Loucy (cell line): ENCODE measurements around the gene TRIM63.

Experiments used
- H2AFZ ChIP-seq: fragments of 200-600 bp; sonication (generic); 2 replicates; pipeline ENCODE4 v1.6.0; 2016; ENCODE audit warnings: antibody characterized with exemption, mild to moderate bottlenecking, low read length, moderate library complexity
- H3F3A ChIP-seq: fragments of 200-600 bp; 2 replicates; pipeline ENCODE4 v1.6.0; 2016; ENCODE audit warnings: antibody characterized with exemption, low read depth, mild to moderate bottlenecking
- H3K27me3 ChIP-seq: fragments of 200-600 bp; sonication (generic); 2 replicates; pipeline ENCODE4 v1.6.1; 2014; ENCODE audit warnings: low read length, mild to moderate bottlenecking; ENCODE audit not compliant: insufficient read depth, poor library complexity, severe bottlenecking
- H3K36me3 ChIP-seq: fragments of 200-600 bp; sonication (generic); 2 replicates; pipeline ENCODE4 v1.6.1; 2016; ENCODE audit warnings: low read length; ENCODE audit not compliant: insufficient read depth
- H3K4me1 ChIP-seq: fragments of 200-600 bp; sonication (generic); 2 replicates; pipeline ENCODE4 v1.5.1; 2014; ENCODE audit warnings: low read length, mild to moderate bottlenecking; ENCODE audit not compliant: insufficient read depth, poor library complexity, severe bottlenecking
- H3K4me2 ChIP-seq: fragments of 200-600 bp; sonication (generic); 2 replicates; pipeline ENCODE4 v1.6.0; 2014; ENCODE audit warnings: antibody characterized with exemption, low read length, low read depth, mild to moderate bottlenecking; ENCODE audit not compliant: poor library complexity, severe bottlenecking
- H3K4me3 ChIP-seq: fragments of 200-600 bp; sonication (generic); 2 replicates; pipeline ENCODE4 v1.5.1; 2014; ENCODE audit warnings: low read length, mild to moderate bottlenecking, mixed read lengths; ENCODE audit not compliant: poor library complexity, severe bottlenecking
- H3K79me2 ChIP-seq: fragments of 200-600 bp; sonication (generic); 2 replicates; pipeline ENCODE4 v1.6.1; 2014; ENCODE audit warnings: low read length; ENCODE audit not compliant: insufficient read depth
- H3K9ac ChIP-seq: fragments of 200-600 bp; sonication (generic); 2 replicates; pipeline ENCODE4 v1.6.0; 2014; ENCODE audit warnings: mild to moderate bottlenecking, low read depth, low read length, moderate library complexity; ENCODE audit not compliant: poor library complexity, severe bottlenecking
- H3K9me2 ChIP-seq: fragments of 200-600 bp; sonication (generic); replicated peaks from 2 replicates; pipeline ENCODE4 v1.6.1; 2016; ENCODE audit warnings: low read depth, low read length, mixed read lengths
- H3K9me3 ChIP-seq: fragments of 200-600 bp; sonication (generic); 2 replicates; pipeline ENCODE4 v1.6.1; 2014; ENCODE audit warnings: mild to moderate bottlenecking, antibody characterized with exemption, low read length, low read depth; ENCODE audit not compliant: insufficient read depth
- H4K20me1 ChIP-seq: fragments of 200-600 bp; sonication (generic); 2 replicates; pipeline ENCODE4 v1.6.0; 2014; ENCODE audit warnings: antibody characterized with exemption, low read length, mild to moderate bottlenecking; ENCODE audit not compliant: insufficient read depth, poor library complexity, severe bottlenecking
- CTCF ChIP-seq: fragments of 200-600 bp; sonication (generic); conservative IDR thresholded peaks from 2 replicates; pipeline ENCODE4 v1.5.1; 2014; ENCODE audit warnings: mild to moderate bottlenecking, antibody characterized with exemption, low read length
- EZH2phosphoT487 ChIP-seq: fragments of 200-600 bp; IDR thresholded peaks from 2 replicates; pipeline ENCODE4 v1.6.1; 2018; ENCODE audit warnings: antibody characterized with exemption, mild to moderate bottlenecking, moderate library complexity, borderline replicate concordance

TRIM63 gene

GRCh38 chr1:26027716-26028489 is 39.5 kb downstream of the TRIM63 start:
- Histone ChIP-seq H4K20me1 (no peaks in the 10 kb centered on the region), H3K9me3 (no peaks in the 10 kb centered on the region), H3K4me3 (no peak overlapping the region), H3K4me1 (peaks cover 23% of the 10 kb centered on the region), H3F3A (no peaks in the 10 kb centered on the region), H3K9me2 (no peaks in the 10 kb centered on the region), H3K9ac (no peak overlapping the region), H3K79me2 (no peaks in the 10 kb centered on the region), H2AFZ (no peak overlapping the region), H3K27me3 (no peaks in the 10 kb centered on the region), H3K4me2 (peak overlapping the region; percentile 9), H3K36me3 (no peaks in the 10 kb centered on the region)
- TF ChIP-seq CTCF (no peak), EZH2phosphoT487 (no peak)

GRCh38 chr1:26025517-26025916 is 41.9 kb downstream of the TRIM63 start:
- Histone ChIP-seq H3K4me3 (no peak overlapping the region), H4K20me1 (no peaks in the 10 kb centered on the region), H3K27me3 (no peaks in the 10 kb centered on the region), H3K4me2 (no peak overlapping the region), H3K9me3 (no peaks in the 10 kb centered on the region), H3K9ac (no peak overlapping the region), H3F3A (no peaks in the 10 kb centered on the region), H3K4me1 (peaks cover 19% of the 10 kb centered on the region), H2AFZ (no peak overlapping the region), H3K9me2 (no peaks in the 10 kb centered on the region), H3K79me2 (no peaks in the 10 kb centered on the region), H3K36me3 (no peaks in the 10 kb centered on the region)
- no peak for TF ChIP-seq CTCF
- no peak for TF ChIP-seq EZH2phosphoT487

- H3K4me3 ChIP-seq: no peak overlapping the region
- no peaks in the 10 kb centered on the region for H3K9me2 ChIP-seq
- no peak overlapping the region for H2AFZ ChIP-seq
- no peak overlapping the region for H3K4me2 ChIP-seq
- no peaks in the 10 kb centered on the region for H3K27me3 ChIP-seq
- TF ChIP-seq CTCF: no peak
- no peak for TF ChIP-seq EZH2phosphoT487
- no peaks in the 10 kb centered on the region for H3K9me3 ChIP-seq
- H3K79me2 ChIP-seq: no peaks in the 10 kb centered on the region
- peaks cover 23% of the 10 kb centered on the region for H3K4me1 ChIP-seq
- H3F3A ChIP-seq: no peaks in the 10 kb centered on the region
- H3K36me3 ChIP-seq: no peaks in the 10 kb centered on the region
- H3K9ac ChIP-seq: no peak overlapping the region
- H4K20me1 ChIP-seq: no peaks in the 10 kb centered on the region
These were observed 42.4 kb downstream of the TRIM63 start for GRCh38 chr1:26025060-26025459.
